HG02884 (cell line): ENCODE results near the gene CYFIP1.
A peak's percentile ranks its signal among the peaks of the same experiment; 100 is the strongest.

Experiments
- ATAC-seq: cut with Tn5 transposase; IDR thresholded peaks from one replicate; pipeline ENCODE4 v1.9.1; 2021; ENCODE audit warnings: mild to moderate bottlenecking, moderate library complexity; ENCODE audit not compliant: unreplicated experiment

CYFIP1 gene

DNA sequence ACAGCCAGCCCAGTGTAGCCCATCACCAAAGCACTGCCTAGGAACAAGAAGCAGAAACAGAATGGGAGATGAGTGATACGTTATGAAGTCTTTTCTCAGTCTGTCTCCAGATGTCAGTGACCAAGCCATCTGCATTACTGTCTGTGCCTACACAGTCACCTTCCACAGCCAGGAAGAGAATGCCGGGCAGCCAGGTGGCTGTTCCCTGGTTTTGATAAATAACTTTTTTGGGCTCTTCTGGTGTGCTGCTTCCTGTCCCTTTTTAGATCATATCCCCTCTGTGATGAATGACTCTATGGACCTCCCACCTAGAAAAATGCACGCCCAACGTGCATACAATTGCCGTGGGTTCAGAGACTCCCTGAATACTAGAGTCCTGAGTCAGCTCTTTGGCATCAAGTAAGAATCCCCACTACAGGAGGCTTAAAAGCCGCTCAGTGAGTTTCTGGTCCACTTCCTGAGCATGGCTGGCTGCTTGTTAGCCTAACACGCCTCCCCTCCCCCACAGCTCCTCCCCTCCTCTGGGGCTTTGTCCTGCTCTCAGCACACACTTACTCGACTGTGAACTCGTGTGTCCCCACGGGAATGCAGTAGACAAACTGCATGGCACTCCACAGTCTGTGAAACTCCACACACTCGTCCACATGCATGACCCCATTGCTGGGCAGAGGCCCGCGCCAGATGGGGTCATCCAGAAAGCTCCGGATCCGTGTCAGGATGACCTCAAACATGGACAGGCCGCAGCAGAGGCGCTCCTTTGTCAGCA lies 107.0 kb downstream of the CYFIP1 start:
- no peak for ATAC-seq

GRCh38 chr15:22871481-22872086 lies 108.6 kb downstream of the CYFIP1 start:
- no peak for ATAC-seq

DNA sequence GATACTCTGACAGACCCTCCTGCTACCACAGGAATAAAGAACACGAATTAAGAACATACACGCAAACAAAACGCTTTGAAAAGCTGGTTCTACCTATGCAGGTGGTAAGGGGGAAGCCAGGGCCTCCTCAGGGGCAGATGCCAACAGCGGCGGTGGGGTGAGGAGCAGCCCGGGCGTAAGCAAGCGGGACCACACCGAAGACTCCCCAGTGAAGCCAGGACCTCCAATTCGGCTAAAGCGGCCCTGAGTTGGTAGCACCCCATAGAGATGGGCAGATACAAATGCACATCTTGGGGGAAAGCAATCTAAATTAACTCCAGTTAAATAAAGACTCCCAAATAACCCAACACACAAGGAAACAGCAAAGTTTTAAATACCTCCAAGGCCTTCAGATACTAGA lies 109.3 kb downstream of the CYFIP1 start:
- no peak for ATAC-seq

DNA sequence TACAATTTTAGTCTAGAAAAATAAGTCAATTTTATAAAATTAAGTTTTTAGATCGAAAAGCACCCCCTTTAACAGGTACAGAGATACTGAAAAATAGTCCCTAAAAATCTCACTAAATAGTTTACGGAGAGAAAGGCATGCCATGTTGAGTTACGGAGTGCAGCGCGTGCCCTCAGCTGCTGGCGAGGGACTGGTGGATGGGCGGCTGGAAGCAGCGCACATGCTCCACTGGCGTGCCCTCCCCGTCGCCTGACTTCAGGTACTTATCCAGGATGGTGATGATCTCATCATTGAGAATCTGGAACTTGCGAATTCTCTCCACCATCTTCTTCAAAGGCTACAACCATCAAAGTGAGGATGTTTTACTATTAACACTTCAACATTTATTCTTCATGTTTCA lies 110.3 kb downstream of the CYFIP1 start:
- no peak for ATAC-seq

GRCh38 chr15:22868928-22869327 lies 111.2 kb downstream of the CYFIP1 start:
- ATAC-seq = no peak

GRCh38 chr15:22868495-22868894 lies 111.7 kb downstream of the CYFIP1 start:
- no peak for ATAC-seq

DNA sequence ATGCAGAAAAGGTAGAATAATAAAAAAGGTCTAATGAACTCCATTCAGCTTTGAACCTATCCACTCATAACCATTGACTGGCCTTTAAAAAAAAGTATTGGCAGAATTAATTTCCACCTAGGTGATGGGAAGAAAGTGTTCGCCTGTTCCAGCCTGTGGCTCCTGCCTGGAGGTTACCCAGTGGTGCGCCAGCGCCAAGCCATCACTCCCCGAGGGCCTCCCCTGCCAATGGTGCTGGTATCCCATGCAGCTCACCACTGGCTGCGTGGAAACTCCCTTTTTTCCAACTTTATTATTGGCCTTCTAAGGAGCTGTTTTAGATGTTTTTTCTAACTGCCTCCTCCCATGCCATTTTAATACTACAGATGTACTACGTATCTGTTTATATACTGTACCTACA lies 112.3 kb downstream of the CYFIP1 start:
- ATAC-seq = no peak

DNA sequence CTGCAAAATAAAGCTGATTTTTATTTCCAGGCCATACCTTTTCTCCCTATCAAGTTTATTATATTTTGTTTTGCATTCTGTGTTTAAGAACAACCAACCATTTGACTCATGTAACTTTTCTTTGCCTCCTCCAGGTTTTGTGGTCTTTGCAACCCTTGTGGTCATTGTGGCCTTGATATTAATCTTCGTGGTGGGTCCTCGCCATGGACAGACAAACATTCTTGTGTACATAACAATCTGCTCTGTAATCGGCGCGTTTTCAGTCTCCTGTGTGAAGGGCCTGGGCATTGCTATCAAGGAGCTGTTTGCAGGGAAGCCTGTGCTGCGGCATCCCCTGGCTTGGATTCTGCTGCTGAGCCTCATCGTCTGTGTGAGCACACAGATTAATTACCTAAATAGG lies 114.1 kb downstream of the CYFIP1 start:
- no peak for ATAC-seq

- no peak for ATAC-seq
Observed at GRCh38 chr15:22863356-22863755, 116.8 kb downstream of the CYFIP1 start.

GRCh38 chr15:22861161-22861560 lies 119.0 kb downstream of the CYFIP1 start:
- no peak for ATAC-seq

GRCh38 chr15:22856659-22857058 lies 123.5 kb downstream of the CYFIP1 start:
- ATAC-seq = no peak

DNA sequence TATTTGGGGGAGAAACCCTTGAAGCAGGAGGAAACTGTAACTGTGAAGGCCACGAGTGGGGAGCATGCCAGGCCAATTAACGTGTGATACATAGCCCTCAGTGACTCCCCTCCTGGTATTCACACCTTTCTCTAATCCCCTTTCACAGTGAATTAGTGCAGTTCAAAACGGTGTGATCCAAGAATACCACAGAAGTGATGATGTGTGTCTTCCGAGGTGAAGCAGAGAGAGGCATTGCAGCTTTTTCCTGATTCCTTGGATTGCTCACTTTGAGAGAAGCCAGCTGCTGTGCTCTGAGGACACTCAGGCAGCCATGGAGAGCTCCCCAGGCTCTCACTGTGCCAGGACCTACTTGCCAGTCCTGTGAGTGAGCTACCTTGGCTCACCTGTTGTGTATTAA lies 124.4 kb downstream of the CYFIP1 start:
- no peak for ATAC-seq

- no peak for ATAC-seq
Observed at GRCh38 chr15:22851513-22851912, 128.7 kb downstream of the CYFIP1 start.

DNA sequence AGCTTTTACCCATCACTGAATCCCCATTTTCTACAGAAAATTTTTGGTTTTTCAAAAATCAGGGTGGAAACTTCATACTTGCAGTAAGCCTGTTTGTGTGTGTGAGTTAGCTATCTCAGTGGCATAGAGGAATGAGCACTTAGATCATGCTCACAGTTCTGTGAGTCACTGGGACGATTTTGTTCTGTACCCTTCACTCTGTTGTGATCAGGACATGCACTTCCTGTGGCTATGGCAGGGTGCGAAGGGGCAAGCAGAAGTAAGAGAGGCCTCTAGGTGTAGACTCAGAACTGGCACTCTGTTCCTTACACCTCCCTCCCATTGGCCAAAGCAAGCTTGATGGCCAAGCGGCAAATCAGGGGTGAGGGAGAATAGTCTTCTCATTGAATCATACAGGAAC lies 130.1 kb downstream of the CYFIP1 start:
- no peak for ATAC-seq

GRCh38 chr15:22846073-22846472 lies 134.1 kb downstream of the CYFIP1 start:
- ATAC-seq = no peak

- ATAC-seq = no peak
Observed at GRCh38 chr15:22845289-22845900, 134.8 kb downstream of the CYFIP1 start.

DNA sequence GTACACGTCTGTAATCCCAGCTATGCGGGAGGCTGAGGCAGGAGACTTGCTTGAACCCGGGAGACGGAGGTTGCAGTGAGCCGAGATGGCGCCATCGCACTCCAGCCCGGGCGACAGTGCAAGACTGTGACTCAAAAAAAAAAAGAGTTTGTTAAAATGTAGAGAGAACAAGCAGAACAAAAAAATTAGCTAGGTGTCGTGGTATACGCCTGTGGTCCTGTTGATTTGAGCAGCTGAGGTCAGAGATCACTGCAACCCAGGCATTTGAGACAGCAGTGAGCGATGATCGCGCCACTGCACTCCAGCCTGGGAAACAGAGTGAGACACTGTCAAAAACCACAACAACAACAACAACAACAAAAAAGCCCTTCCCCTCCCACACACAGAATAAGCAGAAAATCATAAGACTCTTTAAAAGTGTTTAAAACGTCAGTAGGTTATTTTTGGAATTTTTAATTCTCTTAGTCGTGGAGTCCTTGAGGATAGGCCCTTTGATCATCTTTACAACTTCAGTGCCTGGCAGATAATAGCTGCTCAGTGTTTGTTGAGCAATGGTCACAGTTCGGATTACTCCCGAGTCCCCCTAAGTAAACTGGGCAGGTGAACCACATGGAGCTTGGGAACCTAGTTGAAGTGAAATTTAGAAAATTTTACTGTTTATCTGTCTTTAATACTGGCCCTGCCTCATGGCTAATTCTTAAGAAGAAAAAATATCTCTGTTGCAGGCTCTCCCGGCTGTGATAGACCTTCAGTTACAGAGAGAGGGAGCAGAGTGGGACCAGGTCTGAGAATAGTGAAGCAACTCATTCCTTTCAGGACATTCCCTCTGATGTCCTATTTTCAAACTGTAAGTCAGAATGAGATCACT lies 135.5 kb downstream of the CYFIP1 start:
- no peak for ATAC-seq

DNA sequence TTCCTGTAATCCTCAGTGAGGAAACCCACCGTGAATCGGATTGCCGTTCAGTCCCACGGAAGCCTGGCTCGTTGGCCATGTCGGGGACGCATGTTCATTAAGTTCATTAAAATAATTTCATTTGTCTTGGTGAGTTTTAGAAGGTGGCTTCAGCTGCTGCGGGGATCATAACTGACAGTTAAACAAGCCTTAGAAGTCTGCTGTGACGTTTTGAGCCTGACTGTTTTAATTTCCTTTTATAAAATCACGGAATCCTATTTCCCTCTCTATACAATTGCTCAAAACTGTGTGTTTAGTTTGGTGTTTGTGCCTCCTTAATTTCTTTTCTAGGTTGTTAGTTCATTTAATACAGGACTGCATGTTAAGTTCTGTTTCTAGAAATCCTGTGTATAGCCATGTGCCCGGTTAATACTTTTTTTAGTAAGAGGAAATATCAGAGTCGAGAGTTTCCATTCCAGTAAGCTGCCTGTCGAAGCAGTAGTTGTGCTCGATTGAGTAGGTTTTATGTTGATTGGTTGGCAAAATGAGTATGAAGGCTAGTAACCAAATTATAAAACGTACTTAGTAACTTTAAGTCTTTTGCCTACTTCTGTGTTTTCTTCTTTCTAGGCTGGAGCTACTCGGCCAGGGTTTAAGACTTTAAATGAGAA lies 141.0 kb downstream of the CYFIP1 start:
- no peak for ATAC-seq

- ATAC-seq = peak; percentile 73
Observed at GRCh38 chr15:22838292-22839042, 141.7 kb downstream of the CYFIP1 start, which contains the start of gene NIPA2. NIPA2 (plus strand) TSS chr15:22838666; CDS start chr15:22851732, 13,066 bp downstream.

GRCh38 chr15:22831473-22831872 lies 148.7 kb downstream of the CYFIP1 start:
- no peak for ATAC-seq
